NB4 (cell line): ENCODE data around the gene SESN3.
"Not testable (repeated sequence)": the region's sequence is repeated elsewhere in the genome, so short reads cannot be mapped to it uniquely, and the experiment has no call there.

Experiments
- DNase-seq: peaks from one replicate; pipeline ENCODE4 v3.0.0; 2010; ENCODE audit warnings: low read depth
- H3K4me3 ChIP-seq: one replicate; pipeline ENCODE4 v1.5.1; 2011; ENCODE audit warnings: mild to moderate bottlenecking, low read depth, low read length, moderate library complexity
- MYC ChIP-seq: IDR thresholded peaks from 2 replicates; pipeline ENCODE4 v1.6.1; 2011; ENCODE audit warnings: low read depth, low read length
- POLR2A ChIP-seq: IDR thresholded peaks from 2 replicates; pipeline ENCODE4 v1.6.1; 2011; ENCODE audit warnings: mild to moderate bottlenecking; ENCODE audit not compliant: insufficient read length; ENCODE audit errors: extremely low read depth
- TF ChIP-seq, protein P1 (sequence below): IDR thresholded peaks from 2 replicates; pipeline ENCODE4 v1.6.1; 2011; ENCODE audit warnings: low read depth, low read length
- TF ChIP-seq, protein P2 (sequence below): IDR thresholded peaks from one replicate; pipeline ENCODE4 v1.5.1; 2012; ENCODE audit warnings: low read depth, low read length

SESN3 gene

GRCh38 chr11:95219599-95219998, 11.4 kb downstream of the SESN3 start:
- no peak overlapping the region for H3K4me3 ChIP-seq
- TF ChIP-seq POLR2A: no peak
- TF ChIP-seq, protein P1, sequence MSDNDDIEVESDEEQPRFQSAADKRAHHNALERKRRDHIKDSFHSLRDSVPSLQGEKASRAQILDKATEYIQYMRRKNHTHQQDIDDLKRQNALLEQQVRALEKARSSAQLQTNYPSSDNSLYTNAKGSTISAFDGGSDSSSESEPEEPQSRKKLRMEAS: no peak
- TF ChIP-seq MYC: no peak
- TF ChIP-seq, protein P2, sequence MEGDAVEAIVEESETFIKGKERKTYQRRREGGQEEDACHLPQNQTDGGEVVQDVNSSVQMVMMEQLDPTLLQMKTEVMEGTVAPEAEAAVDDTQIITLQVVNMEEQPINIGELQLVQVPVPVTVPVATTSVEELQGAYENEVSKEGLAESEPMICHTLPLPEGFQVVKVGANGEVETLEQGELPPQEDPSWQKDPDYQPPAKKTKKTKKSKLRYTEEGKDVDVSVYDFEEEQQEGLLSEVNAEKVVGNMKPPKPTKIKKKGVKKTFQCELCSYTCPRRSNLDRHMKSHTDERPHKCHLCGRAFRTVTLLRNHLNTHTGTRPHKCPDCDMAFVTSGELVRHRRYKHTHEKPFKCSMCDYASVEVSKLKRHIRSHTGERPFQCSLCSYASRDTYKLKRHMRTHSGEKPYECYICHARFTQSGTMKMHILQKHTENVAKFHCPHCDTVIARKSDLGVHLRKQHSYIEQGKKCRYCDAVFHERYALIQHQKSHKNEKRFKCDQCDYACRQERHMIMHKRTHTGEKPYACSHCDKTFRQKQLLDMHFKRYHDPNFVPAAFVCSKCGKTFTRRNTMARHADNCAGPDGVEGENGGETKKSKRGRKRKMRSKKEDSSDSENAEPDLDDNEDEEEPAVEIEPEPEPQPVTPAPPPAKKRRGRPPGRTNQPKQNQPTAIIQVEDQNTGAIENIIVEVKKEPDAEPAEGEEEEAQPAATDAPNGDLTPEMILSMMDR: no peak
- no peak for DNase-seq

DNA sequence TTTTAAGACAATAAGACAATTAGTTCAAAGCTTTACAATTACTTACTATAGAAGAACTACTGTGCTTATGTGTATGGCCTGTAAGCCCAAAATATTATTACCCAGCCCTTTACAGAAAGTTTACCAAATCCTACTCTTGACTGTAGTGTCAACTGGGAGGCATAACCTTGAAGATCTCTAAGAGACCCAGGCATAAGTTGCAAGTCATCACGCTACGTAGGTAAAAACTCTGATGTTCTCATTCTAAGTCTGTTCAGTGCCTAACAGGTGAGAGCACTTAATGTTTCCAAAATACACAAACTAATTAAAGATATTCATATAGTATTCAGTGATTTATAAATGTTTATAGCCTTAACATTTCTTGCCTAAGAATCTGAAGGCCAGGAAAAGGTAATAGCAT, 12.9 kb downstream of the SESN3 start:
- DNase-seq: no peak
- TF ChIP-seq, protein P1: no peak
- no peak for TF ChIP-seq POLR2A
- no peak for TF ChIP-seq MYC
- TF ChIP-seq, protein P2: no peak
- no peak overlapping the region for H3K4me3 ChIP-seq

GRCh38 chr11:95212609-95213008, 18.4 kb downstream of the SESN3 start:
- H3K4me3 ChIP-seq: no peak overlapping the region
- TF ChIP-seq POLR2A: no peak
- TF ChIP-seq, protein P2: no peak
- TF ChIP-seq, protein P1: no peak
- no peak for TF ChIP-seq MYC
- no peak for DNase-seq

GRCh38 chr11:95209535-95209934, 21.5 kb downstream of the SESN3 start:
- DNase-seq, H3K4me3 ChIP-seq: not testable (repeated sequence)

DNA sequence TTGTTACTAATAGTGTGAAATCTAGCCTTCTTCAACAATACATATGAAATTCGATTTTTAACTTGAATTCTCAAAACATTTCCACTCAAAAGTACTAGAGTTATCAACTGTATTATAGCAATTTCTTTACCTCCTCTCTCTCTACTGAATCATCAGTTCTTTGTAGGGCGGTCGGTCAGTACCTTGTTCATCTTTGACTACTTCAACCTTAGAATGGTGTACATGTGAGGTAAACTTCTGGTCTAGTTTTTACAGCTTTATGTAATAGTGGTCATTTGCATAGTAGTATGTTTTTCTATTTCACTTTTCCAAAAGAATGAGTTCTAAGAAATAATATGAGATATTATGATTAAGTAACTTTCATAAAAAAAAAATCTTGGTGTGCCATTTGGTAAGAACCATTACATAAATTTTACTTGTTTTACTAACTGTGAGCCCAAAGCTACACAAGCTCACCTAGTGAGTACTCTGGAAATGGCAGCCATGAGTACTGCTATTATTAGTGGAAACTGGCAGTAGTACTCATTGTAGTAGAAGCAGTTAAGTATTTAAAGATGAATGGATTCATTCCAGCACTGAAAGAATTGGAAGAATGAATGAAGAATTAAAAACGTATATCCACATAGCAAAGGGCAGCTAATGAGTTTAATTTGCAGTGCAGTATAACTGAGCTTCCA, 30.1 kb downstream of the SESN3 start:
- no peak for TF ChIP-seq MYC
- TF ChIP-seq, protein P2: no peak
- TF ChIP-seq, protein P1: no peak
- no peak for DNase-seq
- H3K4me3 ChIP-seq: no peak overlapping the region

DNA sequence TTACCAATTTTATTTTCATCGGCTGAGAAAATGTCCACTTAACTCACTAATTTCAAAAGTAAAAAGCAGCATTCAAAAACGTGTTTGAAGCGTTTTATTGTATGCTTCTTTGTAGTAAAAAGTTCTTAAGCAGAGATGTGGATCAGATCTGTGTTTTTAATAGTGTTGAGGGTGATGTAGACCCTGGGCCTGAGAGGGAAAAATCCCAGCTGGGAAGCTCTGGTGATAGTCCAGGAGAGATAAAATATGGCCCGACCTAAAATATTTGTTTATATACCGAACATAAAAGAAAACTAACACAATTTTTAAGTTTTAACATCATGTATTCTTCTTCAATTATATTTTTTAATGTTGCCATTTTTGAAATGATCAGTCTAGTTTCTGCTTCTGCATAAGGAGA, 35.2 kb downstream of the SESN3 start:
- TF ChIP-seq, protein P2: no peak
- TF ChIP-seq POLR2A (no peak), MYC (no peak)
- TF ChIP-seq, protein P1: no peak
- no peak overlapping the region for H3K4me3 ChIP-seq
- DNase-seq: no peak
